Gastroesophageal sphincter (tissue), 3 donors: ENCODE data around the gene DSE.

Experiments used
- EP300 ChIP-seq: sonication (generic); formaldehyde crosslinking; IDR thresholded peaks from one replicate; pipeline ENCODE4 v1.6.1; 2017; ENCODE audit warnings: antibody characterized with exemption, mild to moderate bottlenecking
- POLR2A ChIP-seq, 2 donors: fragments of 450-650 bp; IDR thresholded peaks; one replicate each; pipeline ENCODE4 v1.6.1; 2017; ENCODE audit warnings: antibody characterized with exemption in 2 of 2, mild to moderate bottlenecking in 2 of 2, moderate library complexity in 1 of 2
- POLR2AphosphoS5 ChIP-seq: sonication (generic); formaldehyde crosslinking; IDR thresholded peaks from one replicate; pipeline ENCODE4 v1.6.1; 2017; ENCODE audit warnings: antibody characterized with exemption
- TF ChIP-seq, protein P1 (sequence below), 4 experiments: fragments of 200-600 bp in 2 of 4; fragments of 450-650 bp in 2 of 4; sonication (generic) in 1 of 4; IDR thresholded peaks; one replicate each; pipeline ENCODE4 v1.5.1; 2017 to 2019; ENCODE audit warnings: antibody characterized with exemption in 4 of 4, mild to moderate bottlenecking in 2 of 4, moderate library complexity in 2 of 4

GRCh38 chr6:116436586-116436985 is 65.8 kb downstream of the DSE start:
- TF ChIP-seq, protein P1, sequence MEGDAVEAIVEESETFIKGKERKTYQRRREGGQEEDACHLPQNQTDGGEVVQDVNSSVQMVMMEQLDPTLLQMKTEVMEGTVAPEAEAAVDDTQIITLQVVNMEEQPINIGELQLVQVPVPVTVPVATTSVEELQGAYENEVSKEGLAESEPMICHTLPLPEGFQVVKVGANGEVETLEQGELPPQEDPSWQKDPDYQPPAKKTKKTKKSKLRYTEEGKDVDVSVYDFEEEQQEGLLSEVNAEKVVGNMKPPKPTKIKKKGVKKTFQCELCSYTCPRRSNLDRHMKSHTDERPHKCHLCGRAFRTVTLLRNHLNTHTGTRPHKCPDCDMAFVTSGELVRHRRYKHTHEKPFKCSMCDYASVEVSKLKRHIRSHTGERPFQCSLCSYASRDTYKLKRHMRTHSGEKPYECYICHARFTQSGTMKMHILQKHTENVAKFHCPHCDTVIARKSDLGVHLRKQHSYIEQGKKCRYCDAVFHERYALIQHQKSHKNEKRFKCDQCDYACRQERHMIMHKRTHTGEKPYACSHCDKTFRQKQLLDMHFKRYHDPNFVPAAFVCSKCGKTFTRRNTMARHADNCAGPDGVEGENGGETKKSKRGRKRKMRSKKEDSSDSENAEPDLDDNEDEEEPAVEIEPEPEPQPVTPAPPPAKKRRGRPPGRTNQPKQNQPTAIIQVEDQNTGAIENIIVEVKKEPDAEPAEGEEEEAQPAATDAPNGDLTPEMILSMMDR (IDR thresholded peaks at IDR 0.05) = no peak
- TF ChIP-seq POLR2AphosphoS5 (no peak), POLR2A (IDR thresholded peaks at IDR 0.05) (no peak), EP300 (no peak)
